Tibial artery (tissue), 4 donors: ENCODE results near the gene MSI2.

ENCODE experiments used
- DNase-seq, 2 donors: peaks; one replicate each; pipeline ENCODE4 v3.0.0-alpha.2; 2019
- H3K27ac ChIP-seq, 2 donors: fragments of 200-600 bp; sonication (generic) in 1 of 2; 1 replicate in 1 of 2; 2 replicates in 1 of 2; pipeline ENCODE4 v1.5.1; 2018 to 2019; ENCODE audit warnings: mild to moderate bottlenecking in 1 of 2
- H3K27me3 ChIP-seq, 2 donors: fragments of 200-600 bp; sonication (generic) in 1 of 2; one replicate each; pipeline versions ENCODE4 v1.5.1 to v1.6.0; 2016 to 2019
- H3K36me3 ChIP-seq, 3 donors: fragments of 200-600 bp; sonication (generic) in 2 of 3; one replicate each; pipeline ENCODE4 v1.5.1; 2016 to 2019; ENCODE audit warnings: mild to moderate bottlenecking in 2 of 3
- H3K4me1 ChIP-seq, 4 donors: fragments of 200-600 bp; sonication (generic) in 2 of 4; 1 replicate in 3 of 4; 2 replicates in 1 of 4; pipeline ENCODE4 v1.5.1; 2016 to 2019
- H3K4me3 ChIP-seq, 2 donors: fragments of 200-600 bp; sonication (generic) in 1 of 2; 1 replicate in 1 of 2; 2 replicates in 1 of 2; pipeline ENCODE4 v1.5.1; 2018 to 2019; ENCODE audit warnings: mild to moderate bottlenecking in 2 of 2
- H3K9me3 ChIP-seq, 3 donors: fragments of 200-600 bp; sonication (generic) in 1 of 3; one replicate each; pipeline ENCODE4 v1.5.1; 2016 to 2019
- CTCF ChIP-seq, 2 experiments: fragments of 200-600 bp in 1 of 2; fragments of 450-650 bp in 1 of 2; IDR thresholded peaks; one replicate each; pipeline ENCODE4 v1.5.1; 2017 to 2019; ENCODE audit warnings: antibody characterized with exemption in 2 of 2, mild to moderate bottlenecking in 1 of 2, moderate library complexity in 1 of 2
- intact Hi-C: fragments of 100-400 bp; cut with DNase I; formaldehyde crosslinking; loops from one replicate; pipeline ENCODE4 v1.15.0; 2023; ENCODE audit warnings: low total_unique reads

MSI2 gene

GRCh38 chr17:57501016-57501415 is 244.7 kb downstream of the MSI2 start:
- no peak overlapping the region for H3K4me3 ChIP-seq
- H3K9me3 ChIP-seq = no peaks in the 10 kb centered on the region
- no peaks in the 10 kb centered on the region for H3K36me3 ChIP-seq
- DNase-seq = no peak
- intact Hi-C loops = no loop called here
- H3K27ac ChIP-seq = no peak overlapping the region
- TF ChIP-seq CTCF (IDR thresholded peaks at IDR 0.05) = no peak
- no peaks in the 10 kb centered on the region for H3K27me3 ChIP-seq
- H3K4me1 ChIP-seq = no peaks in the 10 kb centered on the region

DNA sequence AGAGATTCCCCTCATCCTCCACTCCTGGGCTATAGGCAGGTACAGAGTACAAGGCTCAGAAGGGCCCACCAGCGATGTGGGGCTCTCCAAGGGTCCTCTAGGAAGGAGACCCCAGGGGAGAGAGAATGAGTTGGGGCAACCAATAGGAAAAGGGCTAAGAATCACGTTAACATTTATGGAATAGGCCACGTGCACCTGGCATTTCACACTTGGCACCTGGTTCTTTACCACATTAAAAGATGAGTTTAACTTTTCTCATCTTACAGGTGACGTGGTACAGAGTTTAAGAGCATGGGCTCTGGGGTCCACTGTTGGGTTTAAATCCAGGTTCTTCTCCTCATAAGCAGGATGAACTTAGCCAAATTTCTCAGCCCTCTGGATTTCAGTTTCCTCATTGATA is 245.7 kb downstream of the MSI2 start:
- Histone ChIP-seq H3K36me3 (no peaks in the 10 kb centered on the region), H3K27me3 (no peaks in the 10 kb centered on the region), H3K4me3 (no peak overlapping the region), H3K9me3 (no peaks in the 10 kb centered on the region), H3K27ac (no peak overlapping the region), H3K4me1 (peaks cover 0 to 8% (median 5%) of the 10 kb centered on the region in 4 donors)
- intact Hi-C loops = no loop called here
- no peak for DNase-seq
- no peak for TF ChIP-seq CTCF (IDR thresholded peaks at IDR 0.05)

- intact Hi-C loops = no loop called here
- Histone ChIP-seq H3K4me3 (no peak overlapping the region), H3K36me3 (no peaks in the 10 kb centered on the region), H3K27me3 (no peaks in the 10 kb centered on the region), H3K9me3 (no peaks in the 10 kb centered on the region), H3K27ac (no peak overlapping the region), H3K4me1 (peaks cover 0 to 16% (median 11%) of the 10 kb centered on the region in 4 donors)
- TF ChIP-seq CTCF (IDR thresholded peaks at IDR 0.05) = no peak
- no peak for DNase-seq
Observed at GRCh38 chr17:57502811-57503241, 246.5 kb downstream of the MSI2 start.

- DNase-seq = no peak
- no peak for TF ChIP-seq CTCF (IDR thresholded peaks at IDR 0.05)
- Histone ChIP-seq H3K27me3 (no peaks in the 10 kb centered on the region), H3K27ac (no peak overlapping the region), H3K4me1 (peaks cover 0 to 26% (median 14%) of the 10 kb centered on the region in 4 donors), H3K36me3 (no peaks in the 10 kb centered on the region), H3K9me3 (no peaks in the 10 kb centered on the region), H3K4me3 (no peak overlapping the region)
- intact Hi-C loops = no loop called here
Observed at GRCh38 chr17:57504208-57504607, 247.9 kb downstream of the MSI2 start.

GRCh38 chr17:57505841-57506773 is 249.8 kb downstream of the MSI2 start:
- no peak for DNase-seq
- Histone ChIP-seq H3K4me1 (peaks cover 0 to 26% (median 14%) of the 10 kb centered on the region in 4 donors), H3K9me3 (no peaks in the 10 kb centered on the region), H3K4me3 (no peak overlapping the region), H3K27ac (no peak overlapping the region), H3K27me3 (no peaks in the 10 kb centered on the region), H3K36me3 (no peaks in the 10 kb centered on the region)
- intact Hi-C loops = no loop called here
- TF ChIP-seq CTCF (IDR thresholded peaks at IDR 0.05) = no peak
